SH-SY5Y (cell line): ENCODE measurements around the gene ZNF205.

ENCODE experiments used
- GATA2 ChIP-seq: IDR thresholded peaks from 2 replicates; pipeline ENCODE4 v1.6.1; 2011; ENCODE audit warnings: mild to moderate bottlenecking, low read depth, low read length
- GATA3 ChIP-seq: IDR thresholded peaks from 2 replicates; pipeline ENCODE4 v1.6.1; 2011; ENCODE audit warnings: low read depth, mild to moderate bottlenecking, low read length, moderate library complexity

DNA sequence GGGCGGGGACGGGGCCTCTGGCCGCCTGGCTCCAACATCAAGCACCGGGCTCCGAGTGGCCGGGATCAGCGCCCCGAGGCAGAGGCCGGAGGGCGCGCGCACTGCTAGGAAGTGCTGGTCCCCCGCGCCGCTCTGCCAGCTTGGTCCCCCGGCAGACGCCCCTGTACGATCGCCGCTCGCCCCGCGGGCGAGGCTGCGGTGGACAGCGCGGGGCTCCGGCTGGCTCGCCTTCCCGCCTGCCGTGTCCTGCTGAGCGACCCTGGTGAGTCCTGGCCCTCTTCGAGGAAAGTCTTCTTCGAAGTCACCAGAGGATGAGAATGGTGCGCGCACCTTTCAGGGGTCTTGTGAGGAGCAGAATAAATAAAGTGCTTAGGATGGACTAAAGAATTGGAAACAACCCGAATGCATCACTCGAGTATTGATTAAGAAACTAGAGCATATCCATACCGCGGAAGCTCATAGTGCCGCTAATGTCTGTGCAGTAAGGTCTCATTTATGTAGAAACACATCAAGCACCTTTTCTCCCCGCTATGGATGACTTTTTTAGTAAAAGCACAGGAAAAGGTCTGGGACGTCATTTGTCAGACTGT lies 22.8 kb downstream of the ZNF205 start:
- no peak for TF ChIP-seq GATA2
- no peak for TF ChIP-seq GATA3
